HUES6 (cell line): Measurements from ENCODE around the gene TRIM28.

ENCODE experiments used
- H3K27ac ChIP-seq: 2 replicates; pipeline ENCODE4 v1.7.0; 2013; ENCODE audit warnings: low read depth, mild to moderate bottlenecking, low read length, inconsistent platforms
- H3K27me3 ChIP-seq: 2 replicates; pipeline ENCODE4 v1.6.1; 2013; ENCODE audit warnings: low read length; ENCODE audit not compliant: control insufficient read depth, insufficient read depth
- H3K36me3 ChIP-seq: 2 replicates; pipeline ENCODE4 v1.6.1; 2013; ENCODE audit warnings: low read length; ENCODE audit not compliant: control insufficient read depth, insufficient read depth
- H3K4me1 ChIP-seq: 2 replicates; pipeline ENCODE4 v1.6.1; 2013; ENCODE audit warnings: low read length; ENCODE audit not compliant: control insufficient read depth, insufficient read depth
- H3K4me3 ChIP-seq: 2 replicates; pipeline ENCODE4 v1.5.1; 2013; ENCODE audit warnings: low read depth, low read length
- H3K9ac ChIP-seq: one replicate; pipeline ENCODE4 v1.6.1; 2013; ENCODE audit warnings: mild to moderate bottlenecking, low read length
- H3K9me3 ChIP-seq: 2 replicates; pipeline ENCODE4 v1.6.1; 2013; ENCODE audit warnings: low read depth, low read length; ENCODE audit not compliant: control insufficient read depth, insufficient read depth

The TRIM28 gene

GRCh38 chr19:58544591-58545285, 874 bp downstream of the TRIM28 start:
- H3K36me3 ChIP-seq, result peaks cover 48% of the 10 kb centered on the region
- peak overlapping the region; percentile 96 for H3K9ac ChIP-seq
- H3K27ac ChIP-seq, result peak overlapping the region; percentile 83
- peak overlapping the region; percentile 100 for H3K4me3 ChIP-seq
- H3K27me3 ChIP-seq, result peaks cover 27% of the 10 kb centered on the region
- peaks cover 11% of the 10 kb centered on the region for H3K4me1 ChIP-seq
- H3K9me3 ChIP-seq, result no peaks in the 10 kb centered on the region

GRCh38 chr19:58545286-58546018, 1.6 kb downstream of the TRIM28 start:
- Histone ChIP-seq H3K27ac (peak overlapping the region; percentile 74; the same call in 1 of the 2 replicates), H3K36me3 (peaks cover 55% of the 10 kb centered on the region), H3K9me3 (no peaks in the 10 kb centered on the region), H3K4me1 (peaks cover 11% of the 10 kb centered on the region), H3K4me3 (peak overlapping the region; percentile 100), H3K27me3 (peaks cover 22% of the 10 kb centered on the region), H3K9ac (peak overlapping the region; percentile 96)

GRCh38 chr19:58546019-58546530, 2.2 kb downstream of the TRIM28 start:
- Histone ChIP-seq H3K9me3 (no peaks in the 10 kb centered on the region), H3K27me3 (peaks cover 16% of the 10 kb centered on the region), H3K4me3 (peak overlapping the region; percentile 100), H3K27ac (no peak overlapping the region), H3K36me3 (peaks cover 62% of the 10 kb centered on the region), H3K9ac (peak overlapping the region; percentile 96), H3K4me1 (peaks cover 11% of the 10 kb centered on the region)

DNA sequence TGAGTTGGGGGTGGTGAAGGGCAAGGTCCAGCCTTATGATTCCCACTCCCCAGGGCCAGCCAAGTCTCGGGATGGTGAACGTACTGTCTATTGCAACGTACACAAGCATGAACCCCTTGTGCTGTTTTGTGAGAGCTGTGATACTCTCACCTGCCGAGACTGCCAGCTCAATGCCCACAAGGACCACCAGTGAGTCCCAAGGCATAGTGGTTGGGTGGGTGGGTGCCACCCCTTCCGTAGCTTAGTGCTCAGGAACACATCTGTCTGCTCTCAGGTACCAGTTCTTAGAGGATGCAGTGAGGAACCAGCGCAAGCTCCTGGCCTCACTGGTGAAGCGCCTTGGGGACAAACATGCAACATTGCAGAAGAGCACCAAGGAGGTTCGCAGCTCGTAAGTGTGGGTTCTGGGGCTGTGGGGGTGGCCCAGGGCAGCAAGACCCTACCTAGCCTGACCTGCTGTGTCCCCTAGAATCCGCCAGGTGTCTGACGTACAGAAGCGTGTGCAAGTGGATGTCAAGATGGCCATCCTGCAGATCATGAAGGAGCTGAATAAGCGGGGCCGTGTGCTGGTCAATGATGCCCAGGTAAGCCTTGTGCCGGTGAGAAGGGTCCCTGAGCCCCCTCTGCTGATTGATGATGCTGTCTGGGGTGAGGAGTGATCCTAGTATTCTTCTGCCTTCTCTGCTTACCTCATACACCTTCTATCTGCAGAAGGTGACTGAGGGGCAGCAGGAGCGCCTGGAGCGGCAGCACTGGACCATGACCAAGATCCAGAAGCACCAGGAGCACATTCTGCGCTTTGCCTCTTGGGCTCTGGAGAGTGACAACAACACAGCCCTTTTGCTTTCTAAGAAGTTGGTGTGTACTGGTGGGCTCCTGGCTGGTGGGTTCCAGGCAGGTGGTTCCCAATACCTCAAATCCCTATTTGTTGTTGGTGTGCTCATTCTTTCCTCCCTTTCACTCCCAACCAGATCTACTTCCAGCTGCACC, 3.8 kb downstream of the TRIM28 start:
- no peak overlapping the region for H3K4me3 ChIP-seq
- H3K27me3 ChIP-seq, result peaks cover 3% of the 10 kb centered on the region
- H3K9me3 ChIP-seq, result no peaks in the 10 kb centered on the region
- peaks cover 77% of the 10 kb centered on the region for H3K36me3 ChIP-seq
- H3K27ac ChIP-seq, result no peak overlapping the region
- peaks cover 11% of the 10 kb centered on the region for H3K4me1 ChIP-seq
- H3K9ac ChIP-seq, result no peak overlapping the region

- peaks cover 87% of the 10 kb centered on the region for H3K36me3 ChIP-seq
Measured at GRCh38 chr19:58548859-58549663, 5.2 kb downstream of the TRIM28 start.

GRCh38 chr19:58549664-58550361, 5.9 kb downstream of the TRIM28 start:
- no peaks in the 10 kb centered on the region for H3K27me3 ChIP-seq
- no peak overlapping the region for H3K4me3 ChIP-seq
- H3K4me1 ChIP-seq, result peaks cover 19% of the 10 kb centered on the region
- no peaks in the 10 kb centered on the region for H3K9me3 ChIP-seq
- H3K36me3 ChIP-seq, result peaks cover 87% of the 10 kb centered on the region
- H3K27ac ChIP-seq, result no peak overlapping the region
- no peak overlapping the region for H3K9ac ChIP-seq

More at GRCh38 chr19:58548859-58549663, 5.2 kb downstream of the TRIM28 start:
- H3K27me3 ChIP-seq, result no peaks in the 10 kb centered on the region
- H3K27ac ChIP-seq, result no peak overlapping the region
- H3K9me3 ChIP-seq, result no peaks in the 10 kb centered on the region
- peaks cover 17% of the 10 kb centered on the region for H3K4me1 ChIP-seq
- H3K4me3 ChIP-seq, result no peak overlapping the region
- H3K9ac ChIP-seq, result no peak overlapping the region

DNA sequence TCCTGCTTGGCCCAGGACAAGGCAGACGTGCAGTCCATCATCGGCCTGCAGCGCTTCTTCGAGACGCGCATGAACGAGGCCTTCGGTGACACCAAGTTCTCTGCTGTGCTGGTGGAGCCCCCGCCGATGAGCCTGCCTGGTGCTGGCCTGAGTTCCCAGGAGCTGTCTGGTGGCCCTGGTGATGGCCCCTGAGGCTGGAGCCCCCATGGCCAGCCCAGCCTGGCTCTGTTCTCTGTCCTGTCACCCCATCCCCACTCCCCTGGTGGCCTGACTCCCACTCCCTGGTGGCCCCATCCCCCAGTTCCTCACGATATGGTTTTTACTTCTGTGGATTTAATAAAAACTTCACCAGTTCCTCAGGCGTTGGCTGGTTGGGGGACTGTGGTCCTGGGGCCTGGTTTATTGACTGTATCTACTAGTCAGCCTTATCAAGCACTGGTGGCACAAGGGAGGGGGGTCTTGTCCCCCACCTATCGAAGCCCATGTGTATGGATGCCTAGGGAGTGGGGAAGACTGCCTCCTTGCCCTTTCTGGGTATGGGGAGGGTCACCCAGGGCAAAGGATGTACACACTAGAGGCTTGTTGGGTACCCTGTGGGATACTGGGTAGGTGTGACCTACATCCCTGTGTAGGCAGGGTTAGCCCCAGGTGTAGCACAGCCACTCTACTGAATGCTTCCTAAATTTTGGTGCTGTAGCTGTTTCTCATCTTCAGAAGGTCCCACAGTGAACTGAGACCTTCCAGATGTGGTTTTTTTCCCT, 6.7 kb downstream of the TRIM28 start:
- H3K27me3 ChIP-seq, result no peaks in the 10 kb centered on the region
- H3K4me1 ChIP-seq, result peaks cover 24% of the 10 kb centered on the region
- no peaks in the 10 kb centered on the region for H3K9me3 ChIP-seq
- H3K36me3 ChIP-seq, result peaks cover 80% of the 10 kb centered on the region
- no peak overlapping the region for H3K27ac ChIP-seq
- no peak overlapping the region for H3K9ac ChIP-seq
- H3K4me3 ChIP-seq, result no peak overlapping the region

DNA sequence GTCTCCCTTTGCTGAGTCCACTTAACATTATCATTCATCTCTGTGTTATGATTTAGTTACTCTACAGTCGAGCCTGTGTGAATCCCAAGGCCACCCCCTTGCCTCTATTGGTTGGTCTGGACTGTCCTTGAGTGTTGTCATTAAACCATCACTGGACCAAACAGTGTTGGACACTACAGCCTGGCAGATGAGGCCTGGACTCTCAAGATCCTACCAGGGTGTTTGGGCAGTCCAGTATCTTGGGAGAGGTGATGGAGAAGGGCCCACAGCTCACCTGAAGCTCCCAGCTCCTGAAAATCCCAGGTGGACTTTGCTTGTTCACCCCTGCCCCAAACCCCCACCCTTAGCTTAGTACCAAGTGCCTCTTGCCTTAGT, 7.2 kb downstream of the TRIM28 start:
- Histone ChIP-seq H3K4me3 (no peak overlapping the region), H3K9ac (no peak overlapping the region), H3K9me3 (no peaks in the 10 kb centered on the region), H3K4me1 (peaks cover 18% of the 10 kb centered on the region), H3K36me3 (peaks cover 77% of the 10 kb centered on the region), H3K27me3 (no peaks in the 10 kb centered on the region), H3K27ac (no peak overlapping the region)

- no peak overlapping the region for H3K4me3 ChIP-seq
- H3K36me3 ChIP-seq, result peaks cover 77% of the 10 kb centered on the region
- no peak overlapping the region for H3K27ac ChIP-seq
- H3K9ac ChIP-seq, result no peak overlapping the region
- no peaks in the 10 kb centered on the region for H3K27me3 ChIP-seq
- peaks cover 16% of the 10 kb centered on the region for H3K4me1 ChIP-seq
- no peaks in the 10 kb centered on the region for H3K9me3 ChIP-seq
Measured at GRCh38 chr19:58551577-58552471, 8.0 kb downstream of the TRIM28 start.
